HL-60 (cell line): ENCODE results near the gene OR52H1.

Experiments used
- CTCF ChIP-seq: IDR thresholded peaks from one replicate; pipeline ENCODE4 v1.5.1; 2011; ENCODE audit warnings: low read length, control low read depth, inconsistent platforms; ENCODE audit not compliant: insufficient read depth
- GABPA ChIP-seq: IDR thresholded peaks from 2 replicates; pipeline ENCODE4 v1.6.1; 2012; ENCODE audit warnings: low read depth
- POLR2AphosphoS5 ChIP-seq: IDR thresholded peaks from 2 replicates; pipeline ENCODE4 v1.6.1; 2012; ENCODE audit warnings: low read depth
- REST ChIP-seq: IDR thresholded peaks from 2 replicates; pipeline ENCODE4 v1.6.1; 2012; ENCODE audit warnings: low read depth; ENCODE audit not compliant: insufficient replicate concordance
- SPI1 ChIP-seq: IDR thresholded peaks from 2 replicates; pipeline ENCODE4 v1.6.1; 2012; ENCODE audit warnings: low read depth, mild to moderate bottlenecking, borderline replicate concordance

- no peak for TF ChIP-seq CTCF
- no peak for TF ChIP-seq POLR2AphosphoS5
- TF ChIP-seq REST = no peak
- TF ChIP-seq SPI1 = no peak
- no peak for TF ChIP-seq GABPA
Observed at GRCh38 chr11:5553343-5553742, 5.0 kb upstream of the OR52H1 start.
